Body of pancreas (tissue), 4 donors: ENCODE measurements around the gene S100P. TPM values are rescaled to one million over a fixed set of nuclear protein-coding genes. Genes with fewer than 3 reads are reported as not detected.

Experiments
- ATAC-seq: fragments of 150-250 bp; one replicate; pipeline ENCODE4 v1.9.1; 2016
- DNase-seq, 4 donors: peaks; one replicate each; pipeline ENCODE4 v3.0.0-alpha.2; 2019
- H3K27ac ChIP-seq, 4 donors: fragments of 200-600 bp; sonication (generic); 1 replicate in 3 of 4; 2 replicates in 1 of 4; pipeline versions ENCODE4 v1.5.1 to v1.6.1; 2016 to 2019; ENCODE audit warnings: mild to moderate bottlenecking in 1 of 4, mixed read lengths in 1 of 4, moderate library complexity in 1 of 4
- H3K27me3 ChIP-seq, 2 donors: fragments of 200-600 bp; sonication (generic); one replicate each; pipeline ENCODE4 v1.6.0; 2016; ENCODE audit warnings: mild to moderate bottlenecking in 1 of 2
- H3K36me3 ChIP-seq, 2 donors: fragments of 200-600 bp; sonication (generic); replicated peaks in 1 of 2; 2 replicates each; pipeline ENCODE4 v1.5.1; 2016; ENCODE audit warnings: low read depth in 2 of 2; ENCODE audit not compliant: insufficient read depth in 1 of 2
- H3K4me1 ChIP-seq: fragments of 200-600 bp; sonication (generic); one replicate; pipeline ENCODE4 v1.6.0; 2016
- H3K4me3 ChIP-seq, 2 donors: fragments of 200-600 bp; sonication (generic); 1 replicate in 1 of 2; 2 replicates in 1 of 2; pipeline ENCODE4 v1.5.1; 2016 to 2019
- H3K9me3 ChIP-seq, 3 donors: fragments of 200-600 bp; sonication (generic); 1 replicate in 2 of 3; 2 replicates in 1 of 3; pipeline ENCODE4 v1.5.1; 2016
- POLR2A ChIP-seq, 3 donors: fragments of 450-650 bp; IDR thresholded peaks; one replicate each; pipeline ENCODE4 v1.6.1; 2016; ENCODE audit warnings: antibody characterized with exemption in 3 of 3, mild to moderate bottlenecking in 2 of 3
- WGBS, 2 donors: methylation state at CpG; one replicate each; pipeline ENCODE4 v1.1.5; 2017; 5-methylcytosine and 5-hydroxymethylcytosine counted together
- intact Hi-C: fragments of 100-400 bp; cut with DNase I; formaldehyde crosslinking; loops from one replicate; pipeline ENCODE4 v1.15.1; 2023
- total RNA-seq, 2 donors: library from RNA; depleted of rRNA; stranded (reverse); fragments of >200 nt; gene quantifications; one replicate each; pipeline ENCODE4 v1.1.0, GENCODE V29; 2016
- TF ChIP-seq, protein P1 (sequence below), 7 experiments: fragments of 450-650 bp in 4 of 7; fragments of 200-600 bp in 3 of 7; sonication (generic) in 3 of 7; IDR thresholded peaks; one replicate each; pipeline ENCODE4 v1.5.1; 2016 to 2019; ENCODE audit warnings: antibody characterized with exemption in 7 of 7

S100P gene
- total RNA-seq, 2 donors from 2014 or later = 1.0 TPM; not detected in 1

DNA sequence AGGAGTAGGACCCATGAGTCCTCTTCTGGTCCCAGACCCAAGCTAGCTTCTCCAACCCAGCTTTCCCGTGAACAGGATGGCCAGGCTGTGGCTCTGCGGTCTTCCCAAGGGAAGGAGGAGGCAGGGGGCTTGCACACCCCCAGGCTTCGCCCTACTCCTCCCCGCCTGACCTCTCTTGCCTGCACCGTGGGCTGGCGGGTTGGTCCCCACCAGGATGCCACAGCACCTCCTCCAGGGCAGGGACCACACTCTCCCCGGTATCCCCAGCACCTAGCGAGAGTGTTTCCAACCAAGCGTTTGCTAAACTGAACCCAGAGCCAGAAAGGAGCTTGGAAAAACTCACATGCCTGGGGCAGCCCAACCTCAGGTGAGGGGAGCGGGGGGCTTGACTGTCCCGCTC, 9.0 kb upstream of the S100P start:
- H3K9me3 ChIP-seq = no peaks in the 10 kb centered on the region

GRCh38 chr4:6686104-6686787, 7.4 kb upstream of the S100P start:
- ATAC-seq (no peak), DNase-seq (no peak)
- Histone ChIP-seq H3K27me3 (no peaks in the 10 kb centered on the region), H3K4me1 (no peaks in the 10 kb centered on the region), H3K27ac (no peak overlapping the region), H3K4me3 (no peak overlapping the region), H3K36me3 (no peaks in the 10 kb centered on the region), H3K9me3 (no peaks in the 10 kb centered on the region)
- 72 to 84% methylated on average over 3 to 4 of the region's 4 CpGs for WGBS, 2 donors
- TF ChIP-seq, protein P1, sequence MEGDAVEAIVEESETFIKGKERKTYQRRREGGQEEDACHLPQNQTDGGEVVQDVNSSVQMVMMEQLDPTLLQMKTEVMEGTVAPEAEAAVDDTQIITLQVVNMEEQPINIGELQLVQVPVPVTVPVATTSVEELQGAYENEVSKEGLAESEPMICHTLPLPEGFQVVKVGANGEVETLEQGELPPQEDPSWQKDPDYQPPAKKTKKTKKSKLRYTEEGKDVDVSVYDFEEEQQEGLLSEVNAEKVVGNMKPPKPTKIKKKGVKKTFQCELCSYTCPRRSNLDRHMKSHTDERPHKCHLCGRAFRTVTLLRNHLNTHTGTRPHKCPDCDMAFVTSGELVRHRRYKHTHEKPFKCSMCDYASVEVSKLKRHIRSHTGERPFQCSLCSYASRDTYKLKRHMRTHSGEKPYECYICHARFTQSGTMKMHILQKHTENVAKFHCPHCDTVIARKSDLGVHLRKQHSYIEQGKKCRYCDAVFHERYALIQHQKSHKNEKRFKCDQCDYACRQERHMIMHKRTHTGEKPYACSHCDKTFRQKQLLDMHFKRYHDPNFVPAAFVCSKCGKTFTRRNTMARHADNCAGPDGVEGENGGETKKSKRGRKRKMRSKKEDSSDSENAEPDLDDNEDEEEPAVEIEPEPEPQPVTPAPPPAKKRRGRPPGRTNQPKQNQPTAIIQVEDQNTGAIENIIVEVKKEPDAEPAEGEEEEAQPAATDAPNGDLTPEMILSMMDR (IDR thresholded peaks at IDR 0.05) = no peak
- no peak for TF ChIP-seq POLR2A (IDR thresholded peaks at IDR 0.05)
- intact Hi-C loops = no loop called here

More for the DNA sequence above, 9.0 kb upstream of the S100P start:
- Histone ChIP-seq H3K4me1 (no peaks in the 10 kb centered on the region), H3K27ac (no peak overlapping the region), H3K27me3 (no peaks in the 10 kb centered on the region), H3K4me3 (no peak overlapping the region), H3K36me3 (no peaks in the 10 kb centered on the region)
- WGBS, 2 donors = 80 to 100% methylated on average over 2 to 11 of the region's 11 CpGs
- DNase-seq = no peak
- TF ChIP-seq POLR2A (IDR thresholded peaks at IDR 0.05) = no peak
- TF ChIP-seq, protein P1 (IDR thresholded peaks at IDR 0.05) = no peak
- no peak for ATAC-seq
- intact Hi-C loops = no loop called here

DNA sequence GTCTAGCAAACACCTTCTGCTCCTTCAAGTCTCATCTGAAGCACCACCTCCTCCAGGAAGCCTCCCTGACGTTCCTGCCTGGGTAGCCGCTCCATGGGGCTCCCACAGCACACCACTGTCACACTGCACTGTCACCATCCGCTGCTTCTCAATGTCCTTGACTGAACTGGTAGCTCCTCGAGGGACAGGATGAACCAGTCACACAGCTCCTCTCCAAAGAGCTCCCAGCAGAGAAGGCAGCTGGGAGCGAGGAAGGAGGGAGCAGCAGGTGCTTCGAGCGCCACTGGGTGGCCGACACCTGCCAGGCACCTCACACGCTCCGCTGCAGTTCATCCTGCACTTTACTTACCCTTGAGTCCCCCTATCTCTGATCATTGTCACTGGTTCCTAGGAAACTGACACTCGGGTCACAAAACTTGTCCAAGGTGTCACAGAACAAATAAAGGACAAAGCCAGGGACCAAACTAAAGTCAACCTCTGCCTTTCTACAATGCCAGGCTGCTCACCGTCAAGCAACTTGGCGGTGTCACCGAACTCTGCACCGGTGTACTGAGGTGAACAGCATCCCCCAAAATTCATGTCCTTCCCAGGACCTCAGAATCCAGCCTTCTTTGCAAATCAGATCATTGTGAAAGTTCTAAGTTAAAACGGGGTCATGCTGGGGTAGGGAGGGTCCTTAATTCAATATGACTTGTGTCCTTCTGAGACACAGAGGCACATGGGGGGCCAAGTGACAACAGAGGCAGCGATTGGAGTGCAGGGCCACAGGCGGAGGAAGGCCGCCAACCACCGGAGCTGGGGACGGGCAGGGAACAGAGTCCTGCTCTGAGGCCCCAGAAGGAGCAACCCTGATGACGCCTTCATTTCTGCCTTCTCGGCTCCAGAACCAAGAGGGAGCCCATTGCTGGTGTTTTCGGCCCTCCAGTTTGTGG, 5.5 kb upstream of the S100P start:
- 73 to 88% methylated on average over 24 of the region's 24 CpGs for WGBS, 2 donors

DNA sequence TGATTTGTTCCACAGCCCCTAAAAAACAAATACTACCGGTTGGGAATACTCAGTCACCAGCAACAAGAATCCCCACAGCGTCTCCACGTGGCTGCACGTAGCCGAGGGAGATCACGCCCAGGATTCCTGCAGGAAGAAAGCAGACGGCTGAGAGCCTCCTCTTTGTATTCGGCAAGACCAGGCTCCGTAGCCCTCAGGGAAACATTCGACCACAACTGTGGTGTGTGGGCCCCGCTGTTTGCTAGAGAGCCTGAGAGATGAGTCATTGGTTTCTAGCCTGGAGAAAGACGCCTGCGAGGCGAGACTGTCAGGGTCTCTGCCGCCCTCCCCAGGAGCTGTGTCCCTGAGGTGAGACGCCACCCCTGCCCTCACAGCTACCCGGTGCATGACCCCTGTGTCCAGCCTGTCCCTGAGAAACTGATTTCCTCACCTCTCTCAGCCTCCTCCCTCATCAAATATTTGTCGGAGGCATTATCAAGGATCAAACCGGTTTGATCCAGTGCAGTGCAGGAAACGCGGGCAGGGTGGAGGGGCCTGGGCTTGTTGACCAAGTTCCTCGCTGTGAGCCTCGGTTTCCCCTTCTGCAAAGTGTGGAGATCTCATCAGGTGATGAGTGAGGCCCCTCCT, 4.7 kb upstream of the S100P start:
- Histone ChIP-seq H3K4me3 (no peak overlapping the region), H3K27ac (no peak overlapping the region), H3K36me3 (no peaks in the 10 kb centered on the region), H3K9me3 (no peaks in the 10 kb centered on the region), H3K4me1 (no peaks in the 10 kb centered on the region), H3K27me3 (no peaks in the 10 kb centered on the region)
- peak in 2 of 4 donors; percentile 34 to 49 for DNase-seq
- TF ChIP-seq, protein P1 (IDR thresholded peaks at IDR 0.05) = no peak
- no peak for TF ChIP-seq POLR2A (IDR thresholded peaks at IDR 0.05)
- intact Hi-C loops = no loop called here
- ATAC-seq = peak; percentile 52
- WGBS, 2 donors = 39 to 44% methylated on average over 15 to 23 of the region's 23 CpGs

More for the DNA sequence above, 5.5 kb upstream of the S100P start:
- Histone ChIP-seq H3K4me3 (no peak overlapping the region), H3K27ac (no peak overlapping the region), H3K36me3 (no peaks in the 10 kb centered on the region), H3K9me3 (no peaks in the 10 kb centered on the region), H3K4me1 (no peaks in the 10 kb centered on the region), H3K27me3 (no peaks in the 10 kb centered on the region)
- TF ChIP-seq, protein P1 (IDR thresholded peaks at IDR 0.05) = no peak
- TF ChIP-seq POLR2A (IDR thresholded peaks at IDR 0.05) = no peak
- DNase-seq (no peak), ATAC-seq (no peak)
- intact Hi-C loops = no loop called here
